Hypothalamus (tissue), 51 donors: ENCODE measurements around the gene C20orf96.

Experiments used
- DNase-seq, 51 donors: peaks; one replicate each; lab custom pipeline; 2025; lab: John Stamatoyannopoulos, UW

C20orf96 gene

GRCh38 chr20:288956-289692, 1.4 kb downstream of the C20orf96 start:
- no peak for DNase-seq

DNA sequence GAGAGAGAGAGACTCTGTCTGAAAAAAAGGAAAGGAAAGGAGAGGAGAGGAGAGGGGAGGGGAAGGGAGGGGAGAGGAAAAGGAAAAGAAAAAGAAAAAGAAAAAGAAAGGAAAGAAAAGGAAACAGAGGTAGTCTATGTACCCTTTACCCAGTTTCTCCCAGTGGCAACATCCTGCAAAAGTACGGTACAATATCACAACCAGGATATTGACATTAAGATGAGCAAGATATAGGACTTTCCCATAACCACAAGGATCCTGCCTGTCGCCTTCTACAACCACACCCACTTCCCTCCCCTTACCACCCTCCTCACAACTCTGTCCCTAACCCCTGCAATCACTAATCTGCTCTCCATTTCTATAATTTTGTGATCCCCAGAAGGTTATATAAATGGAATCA, 4.0 kb downstream of the C20orf96 start:
- DNase-seq: no peak

DNA sequence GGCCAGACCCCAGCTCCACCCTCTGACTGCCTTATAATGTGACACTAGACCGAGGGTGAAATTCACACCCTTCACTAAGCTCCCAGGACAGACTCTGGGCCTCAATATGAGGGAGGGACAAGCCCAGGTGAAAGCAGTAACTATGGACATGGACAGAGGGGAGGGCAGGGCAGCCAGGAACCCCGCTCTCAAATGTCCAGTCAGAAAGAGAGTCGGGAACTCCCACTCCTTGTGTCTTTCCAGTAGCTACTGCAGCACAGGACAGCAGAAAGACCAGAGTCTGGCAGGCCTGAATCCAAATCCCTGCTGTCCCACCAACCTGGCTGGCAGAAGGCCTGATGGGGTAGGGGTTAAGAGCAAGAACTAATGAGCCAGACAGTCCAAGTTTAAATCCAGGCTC, 6.4 kb downstream of the C20orf96 start:
- DNase-seq: no peak

DNA sequence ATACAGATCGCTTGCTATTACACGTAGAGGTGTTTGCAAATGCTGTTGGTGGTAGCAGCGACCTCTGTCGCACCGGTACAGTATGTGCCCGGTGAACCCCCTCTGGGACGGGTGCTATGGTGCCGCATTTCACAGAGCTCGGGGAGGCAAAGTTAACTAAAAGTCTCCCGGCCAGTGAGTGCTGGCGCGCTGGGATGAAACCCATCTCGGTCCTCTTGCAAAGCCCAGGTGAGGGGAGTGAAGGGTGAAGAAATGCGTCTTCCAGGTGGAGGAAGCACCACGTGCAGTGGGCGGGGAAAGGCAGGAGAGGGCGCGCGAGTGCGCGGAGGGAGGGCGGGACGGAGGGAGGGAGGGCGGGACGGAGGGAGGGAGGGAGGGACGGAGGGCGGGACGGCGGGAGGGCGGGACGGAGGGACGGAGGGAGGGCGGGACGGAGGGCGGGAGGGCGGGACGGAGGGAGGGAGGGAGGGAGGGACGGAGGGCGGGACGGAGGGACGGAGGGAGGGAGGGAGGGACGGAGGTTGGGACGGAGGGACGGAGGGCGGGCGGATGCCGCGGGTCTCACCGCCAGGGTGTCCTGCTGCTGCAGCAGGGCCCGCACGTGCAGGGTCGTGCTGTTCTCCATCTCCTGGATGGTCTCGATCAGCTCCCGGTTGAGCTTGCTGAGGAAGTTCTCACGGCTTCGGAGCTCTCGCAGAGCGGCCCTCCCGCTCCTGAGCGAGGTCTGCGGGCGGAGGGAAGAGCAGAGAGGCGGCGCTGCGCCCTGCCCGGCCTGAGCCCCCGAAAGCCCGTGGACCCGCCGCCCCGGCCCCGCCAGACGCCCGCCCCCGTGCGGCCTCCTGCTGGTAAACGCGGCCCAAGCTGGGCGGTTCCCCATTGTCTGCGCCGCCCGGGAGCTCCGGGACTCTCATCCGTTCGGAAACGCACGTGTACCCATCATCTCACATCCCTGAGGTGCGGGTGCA, 11.7 kb downstream of the C20orf96 start:
- DNase-seq: peak in 1 of 51 donors; percentile 51

GRCh38 chr20:278181-278580, 12.4 kb downstream of the C20orf96 start:
- no peak for DNase-seq

- DNase-seq: no peak
Measured at GRCh38 chr20:277496-277781, 13.1 kb downstream of the C20orf96 start.

DNA sequence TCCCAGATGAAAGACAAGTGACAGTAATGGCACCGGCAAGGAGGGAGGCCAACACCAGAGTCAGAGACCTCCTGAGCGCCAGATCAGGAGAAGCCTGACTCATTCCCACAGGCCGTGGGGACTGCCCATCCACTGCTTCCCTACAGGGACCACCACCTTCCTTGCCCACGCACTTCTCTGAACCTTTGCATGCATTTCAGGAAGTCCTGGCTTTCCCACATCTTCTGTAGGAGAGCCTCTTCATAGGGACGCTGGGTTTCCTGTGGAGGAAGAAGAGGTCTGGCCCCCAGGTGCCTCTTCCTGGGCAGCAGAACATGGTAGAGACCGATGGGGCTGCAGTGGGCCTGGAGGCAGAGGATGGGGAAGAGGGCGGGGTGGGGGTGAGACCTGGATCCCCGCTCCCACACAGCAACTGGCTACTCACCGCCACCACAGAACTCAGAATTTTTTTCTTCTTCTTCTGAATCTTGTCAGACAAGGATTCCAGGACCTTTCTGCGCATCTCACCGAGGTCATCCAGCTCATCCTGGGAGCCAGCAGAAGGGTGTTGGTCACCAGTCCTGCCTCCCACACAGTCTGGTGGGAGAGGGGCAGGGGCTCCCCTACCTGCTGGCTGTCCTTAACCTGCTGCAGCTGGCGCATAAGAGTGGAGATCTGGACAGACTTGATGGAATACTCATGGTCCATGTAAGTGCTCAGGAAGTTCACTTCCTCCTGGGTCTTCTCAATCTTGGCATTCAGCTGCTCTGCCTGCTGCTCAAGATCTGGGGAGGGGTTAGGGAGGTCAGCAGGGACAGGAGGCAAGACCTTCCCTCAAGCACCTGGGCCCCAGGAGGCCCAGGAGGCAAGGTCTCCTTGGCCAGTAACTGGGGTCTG, 13.7 kb downstream of the C20orf96 start:
- DNase-seq: no peak

- no peak for DNase-seq
Measured at GRCh38 chr20:275791-276190, 14.8 kb downstream of the C20orf96 start.

GRCh38 chr20:273884-274283, 16.7 kb downstream of the C20orf96 start:
- DNase-seq: no peak

DNA sequence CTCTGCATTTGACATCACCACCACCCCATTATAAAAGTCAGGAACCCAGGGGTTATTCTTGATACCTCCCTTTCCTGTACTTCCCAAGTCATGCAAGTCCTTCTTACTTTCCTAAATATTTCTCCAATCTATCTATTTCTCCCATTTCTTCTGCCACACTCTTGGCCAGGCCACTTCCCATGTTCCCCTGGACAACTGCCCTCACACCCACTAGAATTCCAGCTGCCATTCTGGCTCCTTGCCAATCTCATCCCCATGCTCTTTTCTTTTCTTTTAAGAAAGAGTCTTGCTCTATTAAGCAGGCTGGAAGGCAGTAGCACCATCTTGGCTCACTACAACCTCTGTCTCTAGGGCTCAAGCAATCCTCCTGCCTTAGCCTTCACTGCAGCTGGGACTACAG, 17.8 kb downstream of the C20orf96 start:
- DNase-seq: no peak

DNA sequence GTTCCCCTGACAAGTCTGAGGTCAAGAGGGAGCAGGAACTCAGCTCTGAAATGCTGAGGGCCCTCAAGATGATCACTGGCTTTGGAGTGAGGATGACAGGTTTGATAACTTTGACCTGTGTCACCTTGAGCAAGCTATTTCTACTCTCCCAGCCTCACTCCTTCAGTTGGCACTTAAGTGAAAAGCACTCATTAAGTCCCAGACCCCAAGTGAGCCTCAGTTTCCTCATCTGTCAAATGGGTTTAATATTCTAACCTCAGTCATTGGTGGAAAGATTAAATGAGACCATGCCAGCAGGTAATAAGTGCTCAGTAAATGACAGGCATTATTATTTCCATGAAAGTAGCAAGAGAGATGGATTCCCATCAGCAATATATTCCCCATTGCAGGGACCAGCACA, 19.0 kb downstream of the C20orf96 start:
- DNase-seq: no peak

DNA sequence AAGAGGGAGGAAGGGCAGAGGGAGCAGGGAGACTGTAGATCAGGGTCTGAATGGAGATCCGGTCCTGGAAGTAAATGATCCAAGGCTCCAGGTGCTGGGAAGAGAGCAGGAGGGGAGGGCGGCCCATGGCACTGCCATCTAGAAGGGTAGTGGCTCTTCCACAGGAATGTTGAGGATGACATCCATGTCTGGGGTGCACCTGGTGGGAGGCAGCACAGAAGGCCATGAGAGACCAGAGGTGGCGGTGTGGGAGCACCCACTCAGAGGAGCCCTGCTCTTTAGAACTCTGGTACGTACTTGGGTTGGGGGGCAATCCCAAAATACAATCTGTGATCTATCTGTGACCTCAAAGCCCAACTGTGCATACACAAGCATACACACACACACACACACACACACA, 19.5 kb downstream of the C20orf96 start:
- DNase-seq: no peak

- no peak for DNase-seq
Measured at GRCh38 chr20:270517-270916, 20.0 kb downstream of the C20orf96 start.

DNA sequence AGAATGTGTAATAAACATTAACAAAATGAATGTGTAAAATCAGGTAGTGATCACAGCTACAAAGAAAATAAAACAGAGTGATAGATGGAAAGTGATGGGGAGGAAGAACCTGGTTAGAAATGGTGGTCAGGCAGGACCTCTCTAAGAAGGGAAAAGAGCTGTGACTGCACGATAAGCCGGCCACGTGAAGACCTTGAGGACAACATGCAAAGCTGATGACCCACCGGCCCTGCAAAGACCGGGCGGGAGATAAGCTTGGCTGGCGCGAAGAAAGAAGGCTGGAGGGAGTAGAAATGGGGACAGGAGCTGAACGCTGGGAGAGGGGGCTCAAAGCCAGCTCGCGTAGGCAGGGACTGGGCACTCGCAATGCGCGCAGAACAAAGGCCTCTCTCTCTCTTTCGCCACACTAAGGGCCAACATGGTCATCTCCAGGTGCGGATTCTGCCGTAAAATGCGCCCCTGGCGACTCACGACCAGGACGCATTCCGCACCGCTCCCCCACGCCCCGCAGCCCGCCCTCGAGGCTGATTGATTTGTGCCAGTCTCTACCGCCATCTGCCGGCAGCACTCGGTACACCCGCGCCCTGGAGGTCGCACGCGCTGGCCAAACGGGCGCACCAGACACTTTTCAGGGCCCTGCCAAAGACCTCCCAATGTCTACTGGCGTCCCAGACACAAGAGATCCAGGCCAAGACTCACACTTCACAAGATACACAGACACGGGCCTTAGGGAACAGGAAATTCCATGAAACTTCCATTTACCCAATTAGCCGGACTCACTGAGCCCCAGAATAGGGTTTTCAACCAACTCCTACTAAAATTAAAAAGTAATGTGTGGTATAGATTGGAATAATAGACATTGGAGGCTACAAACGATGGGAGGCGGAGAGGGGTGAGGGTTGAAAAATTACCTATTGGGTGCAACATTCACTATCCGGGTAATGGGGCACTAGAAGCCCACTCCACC, 23.7 kb downstream of the C20orf96 start:
- DNase-seq: peak; percentile 5 to 86 (median 68)

DNA sequence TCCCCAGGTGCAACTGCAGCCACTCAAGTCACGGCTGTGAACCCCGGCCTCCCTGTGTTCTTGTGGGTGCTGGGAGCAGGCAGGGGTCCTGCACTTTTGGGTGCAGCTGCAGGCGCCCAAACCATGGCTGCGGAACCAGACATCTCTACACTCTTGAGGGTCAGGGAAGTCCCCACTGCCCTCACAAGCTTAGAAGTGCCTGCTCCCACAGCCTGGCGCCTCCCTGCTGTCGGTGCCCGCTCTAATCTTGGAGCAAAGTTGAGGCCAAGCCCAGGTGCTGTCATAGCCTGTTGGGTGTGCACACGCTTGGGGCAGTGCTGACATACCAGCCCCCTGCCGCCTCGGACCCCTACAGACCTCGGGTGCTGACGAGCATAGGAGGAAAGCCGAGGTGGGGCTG, 26.8 kb downstream of the C20orf96 start:
- no peak for DNase-seq

GRCh38 chr20:259981-260380, 30.6 kb downstream of the C20orf96 start:
- no peak for DNase-seq

GRCh38 chr20:258963-259362, 31.6 kb downstream of the C20orf96 start:
- peak in 1 of 51 donors; percentile 1 for DNase-seq

GRCh38 chr20:258269-258858, 32.2 kb downstream of the C20orf96 start:
- DNase-seq: no peak

GRCh38 chr20:257419-257818, 33.1 kb downstream of the C20orf96 start, which contains the start of gene DEFB132:
Gene DEFB132 (plus strand): TSS chr20:257724. CDS start chr20:257779, 55 bp downstream.
- DNase-seq: no peak
